Osteocyte (in vitro differentiated cells): ENCODE results near the gene TBL3. TPM values are rescaled to one million over a fixed set of nuclear protein-coding genes. Genes with fewer than 3 reads are reported as not detected.
"Not testable (repeated sequence)": the region's sequence is repeated elsewhere in the genome, so short reads cannot be mapped to it uniquely, and the experiment has no call there.

Source experiments
- DNase-seq: peaks from one replicate; pipeline ENCODE4 v3.0.0; 2021; ENCODE audit warnings: mixed read lengths; ENCODE audit not compliant: unreplicated experiment; ENCODE audit errors: extremely low spot score
- H3K27ac Mint-ChIP-seq: one replicate; pipeline ENCODE4 v1.8.0; 2021; ENCODE audit warnings: mild to moderate bottlenecking, mixed read lengths; ENCODE audit not compliant: unreplicated experiment
- H3K27me3 Mint-ChIP-seq: one replicate; pipeline ENCODE4 v1.8.0; 2021; ENCODE audit warnings: mixed read lengths; ENCODE audit not compliant: unreplicated experiment
- H3K36me3 Mint-ChIP-seq: one replicate; pipeline ENCODE4 v1.8.0; 2021; ENCODE audit warnings: mixed read lengths; ENCODE audit not compliant: unreplicated experiment
- H3K4me1 Mint-ChIP-seq: one replicate; pipeline ENCODE4 v1.8.0; 2021; ENCODE audit warnings: mixed read lengths; ENCODE audit not compliant: unreplicated experiment
- H3K4me3 Mint-ChIP-seq: one replicate; pipeline ENCODE4 v1.8.0; 2021; ENCODE audit warnings: mild to moderate bottlenecking, moderate library complexity, mixed read lengths; ENCODE audit not compliant: unreplicated experiment
- H3K9me3 Mint-ChIP-seq: one replicate; pipeline ENCODE4 v1.8.0; 2021; ENCODE audit warnings: mixed read lengths; ENCODE audit not compliant: unreplicated experiment
- CTCF ChIP-seq: fragments of 200-600 bp; sonication (generic); IDR thresholded peaks from 2 replicates; pipeline ENCODE4 v1.5.0; 2021; ENCODE audit warnings: antibody characterized with exemption, mild to moderate bottlenecking, moderate library complexity
- total RNA-seq: library from RNA; stranded (reverse); gene quantifications from 2 replicates; pipeline ENCODE4 v1.2.1, GENCODE V29; 2021

The TBL3 gene
- total RNA-seq, 1 donor from 2014 or later: 32.0 TPM

GRCh38 chr16:1950047-1950446 is 21.8 kb upstream of the TBL3 start:
- no peaks in the 10 kb centered on the region for H3K4me1 Mint-ChIP-seq
- no peaks in the 10 kb centered on the region for H3K36me3 Mint-ChIP-seq

GRCh38 chr16:1950559-1950958 is 21.3 kb upstream of the TBL3 start:
- no peaks in the 10 kb centered on the region for H3K27me3 Mint-ChIP-seq
- H3K9me3 Mint-ChIP-seq: no peaks in the 10 kb centered on the region
- H3K36me3 Mint-ChIP-seq: no peaks in the 10 kb centered on the region
- no peak overlapping the region for H3K27ac Mint-ChIP-seq
- H3K4me1 Mint-ChIP-seq: no peaks in the 10 kb centered on the region
- DNase-seq: no peak
- no peak overlapping the region for H3K4me3 Mint-ChIP-seq
- no peak for TF ChIP-seq CTCF

More at GRCh38 chr16:1950047-1950446, 21.8 kb upstream of the TBL3 start:
- TF ChIP-seq CTCF: no peak
- H3K4me3 Mint-ChIP-seq: no peak overlapping the region
- no peaks in the 10 kb centered on the region for H3K9me3 Mint-ChIP-seq
- no peaks in the 10 kb centered on the region for H3K27me3 Mint-ChIP-seq
- H3K27ac Mint-ChIP-seq: no peak overlapping the region
- DNase-seq: no peak

- Mint-ChIP-seq H3K27me3 (no peaks in the 10 kb centered on the region), H3K27ac (no peak overlapping the region), H3K36me3 (no peaks in the 10 kb centered on the region), H3K4me3 (no peak overlapping the region), H3K4me1 (no peaks in the 10 kb centered on the region), H3K9me3 (no peaks in the 10 kb centered on the region)
- TF ChIP-seq CTCF: no peak
- no peak for DNase-seq
Measured at GRCh38 chr16:1953734-1954133, 18.1 kb upstream of the TBL3 start.

- not testable (repeated sequence) for H3K9me3 Mint-ChIP-seq, H3K4me3 Mint-ChIP-seq, H3K27me3 Mint-ChIP-seq, H3K27ac Mint-ChIP-seq, H3K36me3 Mint-ChIP-seq, DNase-seq
- H3K4me1 Mint-ChIP-seq: peaks cover 21% of the 10 kb centered on the region
Measured at GRCh38 chr16:1957434-1958142, 14.3 kb upstream of the TBL3 start.

- not testable (repeated sequence) for H3K27me3 Mint-ChIP-seq, H3K9me3 Mint-ChIP-seq, H3K27ac Mint-ChIP-seq, DNase-seq, H3K4me3 Mint-ChIP-seq, H3K36me3 Mint-ChIP-seq
- H3K4me1 Mint-ChIP-seq: peaks cover 25% of the 10 kb centered on the region
Measured at GRCh38 chr16:1958143-1958491, 13.7 kb upstream of the TBL3 start.

GRCh38 chr16:1958715-1959268 is 13.1 kb upstream of the TBL3 start:
- no peak for DNase-seq
- Mint-ChIP-seq H3K27ac (no peak overlapping the region), H3K27me3 (no peaks in the 10 kb centered on the region), H3K4me1 (peaks cover 31% of the 10 kb centered on the region), H3K36me3 (peaks cover 10% of the 10 kb centered on the region), H3K4me3 (peak overlapping the region; percentile 96), H3K9me3 (no peaks in the 10 kb centered on the region)
- no peak for TF ChIP-seq CTCF
